GM19372 (cell line): ENCODE data around the gene ISX.

Experiments used
- ATAC-seq: cut with Tn5 transposase; IDR thresholded peaks from one replicate; pipeline ENCODE4 v1.9.1; 2021; ENCODE audit warnings: mild to moderate bottlenecking, low read depth, moderate library complexity; ENCODE audit not compliant: unreplicated experiment

Gene ISX

DNA sequence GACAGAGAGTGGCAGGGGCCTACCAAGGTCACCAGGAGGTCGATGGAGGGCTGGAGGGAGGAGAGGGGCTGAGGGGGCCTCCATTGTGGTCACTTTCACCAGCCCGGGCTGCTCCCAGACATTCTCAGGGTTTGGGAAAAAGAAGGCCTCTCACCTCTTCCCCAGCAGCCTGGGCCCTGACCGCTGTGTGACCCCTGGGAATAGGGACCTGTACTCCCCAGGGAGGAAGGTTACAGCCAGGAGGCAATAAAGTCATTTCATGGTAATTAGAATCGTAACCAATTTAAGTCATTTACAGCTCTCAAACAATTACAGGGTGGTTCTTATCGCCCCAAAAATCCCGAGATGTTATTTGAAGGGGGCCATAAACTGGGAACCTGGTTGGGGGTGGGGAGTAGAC, 37.8 kb downstream of the ISX start:
- ATAC-seq: no peak

DNA sequence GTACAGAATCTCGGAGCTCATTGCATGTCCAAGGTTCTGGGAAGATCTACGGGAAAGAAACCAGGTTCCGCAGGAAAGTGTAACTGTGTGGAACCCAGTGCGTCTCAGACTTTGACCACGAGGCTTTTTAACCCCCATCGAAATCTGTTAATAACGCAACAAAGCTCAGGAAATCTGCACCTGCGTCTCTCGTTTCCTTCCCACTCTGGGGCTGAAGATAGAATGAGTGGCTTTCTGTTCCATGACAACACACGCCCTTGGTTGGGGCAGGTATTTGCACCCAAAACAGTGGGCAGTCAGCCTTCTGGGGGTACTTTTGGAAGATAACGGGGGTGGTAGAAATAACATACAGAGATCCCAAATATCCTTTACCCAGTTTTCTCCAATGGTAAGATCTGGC, 38.5 kb downstream of the ISX start:
- no peak for ATAC-seq

- ATAC-seq: no peak
Observed at GRCh38 chr22:35109616-35110015, 43.7 kb downstream of the ISX start.

GRCh38 chr22:35111244-35111643, 45.3 kb downstream of the ISX start:
- ATAC-seq: no peak

- no peak for ATAC-seq
Observed at GRCh38 chr22:35113341-35113740, 47.4 kb downstream of the ISX start.

DNA sequence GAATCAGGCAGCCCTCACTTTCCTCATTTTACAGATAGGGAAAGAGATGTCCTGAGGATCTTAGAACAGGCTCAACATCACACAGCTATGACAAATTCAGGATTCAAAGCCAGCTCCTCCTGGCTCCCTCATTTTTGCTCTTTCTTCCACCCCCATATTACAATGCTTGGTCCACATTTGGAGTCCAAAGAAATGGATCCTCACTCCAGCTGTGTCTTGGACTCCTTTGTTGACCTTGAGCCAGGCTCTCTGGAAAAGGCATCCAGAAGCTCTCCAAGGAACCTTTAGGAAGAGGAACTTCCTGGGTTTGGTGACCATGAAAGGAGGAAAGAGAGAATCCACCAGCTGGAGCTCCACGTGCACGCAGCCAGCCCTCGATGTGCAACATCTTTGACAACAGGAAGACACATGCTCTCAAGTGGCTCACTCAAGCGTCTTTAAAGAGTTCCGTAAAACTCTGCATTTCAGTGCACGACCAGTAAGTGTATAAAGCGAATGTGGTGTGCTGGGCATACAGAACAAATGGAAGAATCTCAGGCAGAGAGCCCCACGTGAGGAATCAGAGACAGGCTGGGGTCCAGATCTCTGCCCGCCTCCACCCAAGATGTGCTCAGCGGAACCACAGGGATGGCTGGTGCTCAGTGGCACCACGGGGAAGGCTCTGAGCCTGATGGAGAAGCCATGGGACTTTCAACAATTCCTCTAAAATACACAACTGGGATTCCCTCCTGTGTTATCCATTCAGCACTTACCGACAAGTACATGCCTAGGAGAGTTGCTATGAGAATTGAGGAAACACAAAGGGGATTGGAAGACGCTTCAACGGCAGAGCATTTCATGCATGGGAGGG, 48.4 kb downstream of the ISX start:
- ATAC-seq: no peak

- no peak for ATAC-seq
Observed at GRCh38 chr22:35115515-35115914, 49.6 kb downstream of the ISX start.

- ATAC-seq: no peak
Observed at GRCh38 chr22:35116269-35116668, 50.3 kb downstream of the ISX start.

- ATAC-seq: no peak
Observed at GRCh38 chr22:35116817-35117216, 50.9 kb downstream of the ISX start.

- no peak for ATAC-seq
Observed at GRCh38 chr22:35119494-35119893, 53.5 kb downstream of the ISX start.

DNA sequence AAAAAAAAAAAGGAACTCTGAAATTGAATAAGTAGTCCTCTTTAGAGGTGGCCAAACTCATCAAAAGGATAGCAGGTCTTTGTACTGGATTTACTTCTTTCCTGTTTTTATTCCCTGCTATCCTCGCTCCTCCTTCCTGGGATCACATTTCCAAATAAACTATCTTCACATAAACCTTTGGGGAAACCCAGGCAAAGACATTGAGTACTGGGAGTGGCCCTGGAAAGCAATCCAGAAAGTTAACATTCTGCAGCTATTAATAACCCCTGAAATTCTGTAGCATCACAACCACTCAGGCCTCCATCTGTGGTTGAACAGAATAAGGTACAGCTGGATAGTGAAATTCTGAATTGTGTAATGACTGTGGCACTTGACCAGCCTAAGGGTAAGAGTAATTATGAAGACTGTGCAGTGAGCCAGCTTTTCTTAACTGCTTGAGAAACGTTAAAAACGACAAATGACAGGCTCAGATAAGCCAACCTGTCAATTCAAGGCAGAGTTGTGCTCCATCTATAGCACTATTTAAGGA, 58.8 kb downstream of the ISX start:
- no peak for ATAC-seq

DNA sequence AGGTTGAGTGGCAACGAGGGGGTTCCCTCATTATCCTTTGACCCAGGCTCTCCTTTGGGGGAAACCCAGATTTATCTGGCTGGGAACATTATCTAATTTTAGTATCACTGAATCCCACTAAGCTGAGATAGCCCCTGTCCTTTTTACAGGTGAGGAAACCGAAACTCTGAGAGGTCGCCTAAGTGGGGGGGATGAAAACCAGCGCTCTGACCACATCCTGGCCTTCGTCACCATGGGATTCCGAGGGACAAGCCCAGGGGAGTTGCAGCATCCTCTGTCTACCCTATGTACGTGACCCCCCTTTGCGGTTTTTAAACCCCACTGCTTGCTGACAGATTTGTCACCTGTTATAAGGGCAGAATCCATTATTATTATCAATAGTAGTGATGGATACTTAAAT, 61.0 kb downstream of the ISX start:
- ATAC-seq: no peak

GRCh38 chr22:35128637-35129036, 62.7 kb downstream of the ISX start:
- no peak for ATAC-seq

DNA sequence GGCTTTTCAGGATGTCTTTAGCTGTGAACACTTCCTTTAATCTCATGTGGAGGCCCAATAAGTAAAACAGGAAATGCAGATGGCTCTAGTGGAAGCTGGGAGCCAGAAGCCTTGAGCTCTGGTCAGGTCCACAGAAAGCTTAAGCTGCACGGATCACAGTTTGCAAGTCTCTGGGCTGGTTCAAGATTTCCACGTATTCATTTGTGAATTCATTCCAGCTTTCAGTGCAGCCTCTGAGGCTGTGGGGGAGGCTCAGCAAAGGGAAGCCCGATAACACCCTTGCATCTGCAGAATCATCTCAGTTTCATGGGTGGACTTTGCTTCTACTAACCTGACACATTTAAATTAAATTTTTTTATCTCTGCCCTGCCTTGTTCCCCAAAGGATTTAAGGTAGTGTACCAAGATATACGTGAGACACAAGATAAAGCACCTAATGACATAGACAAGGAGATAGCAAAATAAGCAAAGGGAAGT, 65.6 kb downstream of the ISX start:
- no peak for ATAC-seq

DNA sequence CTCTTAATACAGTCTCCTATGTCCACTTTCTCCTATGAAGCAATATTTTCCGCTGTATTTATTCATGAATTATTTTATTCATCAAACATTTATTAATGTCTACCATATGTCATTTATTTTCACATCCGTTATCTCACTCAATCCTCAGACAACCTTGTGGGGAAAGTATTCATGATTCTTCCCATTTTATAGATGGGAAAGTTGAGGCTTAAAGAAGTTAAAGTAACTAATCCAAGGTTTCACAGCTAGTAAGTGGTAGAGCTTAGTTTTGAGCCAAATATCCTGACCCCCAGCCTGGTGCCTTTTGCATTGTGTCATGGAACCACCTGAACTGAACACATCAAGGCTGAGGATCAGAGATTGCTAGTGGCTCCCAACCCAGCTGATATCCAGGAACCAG, 66.6 kb downstream of the ISX start:
- no peak for ATAC-seq

GRCh38 chr22:35133702-35134380, 67.9 kb downstream of the ISX start:
- no peak for ATAC-seq

- no peak for ATAC-seq
Observed at GRCh38 chr22:35134637-35135036, 68.7 kb downstream of the ISX start.

GRCh38 chr22:35135165-35135564, 69.2 kb downstream of the ISX start:
- ATAC-seq: no peak
